Stimulated activated naive CD8-positive, alpha-beta T cell treated with anti-CD3 and anti-CD28 coated beads, Interleukin-15, Interleukin-2, amounts not matched to agents 100 ng/mL and 50 ng/mL, for 24 hours (primary cell): Measurements from ENCODE around the gene EPB41L4A.
"Not testable (repeated sequence)": the region's sequence is repeated elsewhere in the genome, so short reads cannot be mapped to it uniquely, and the experiment has no call there.

Source experiments
- H3K27ac Mint-ChIP-seq: one replicate; pipeline ENCODE4 v1.8.0; 2021; ENCODE audit warnings: mild to moderate bottlenecking, mixed read lengths
- H3K27me3 Mint-ChIP-seq: one replicate; pipeline ENCODE4 v1.8.0; 2021; ENCODE audit warnings: mixed read lengths
- H3K36me3 Mint-ChIP-seq: one replicate; pipeline ENCODE4 v1.8.0; 2021; ENCODE audit warnings: low read depth, mixed read lengths
- H3K4me1 Mint-ChIP-seq: one replicate; pipeline ENCODE4 v1.8.0; 2021; ENCODE audit warnings: low read depth, mixed read lengths
- H3K4me3 Mint-ChIP-seq: one replicate; pipeline ENCODE4 v1.8.0; 2021; ENCODE audit warnings: mild to moderate bottlenecking, mixed read lengths
- H3K9me3 Mint-ChIP-seq: one replicate; pipeline ENCODE4 v1.8.0; 2021; ENCODE audit warnings: mixed read lengths

EPB41L4A gene

DNA sequence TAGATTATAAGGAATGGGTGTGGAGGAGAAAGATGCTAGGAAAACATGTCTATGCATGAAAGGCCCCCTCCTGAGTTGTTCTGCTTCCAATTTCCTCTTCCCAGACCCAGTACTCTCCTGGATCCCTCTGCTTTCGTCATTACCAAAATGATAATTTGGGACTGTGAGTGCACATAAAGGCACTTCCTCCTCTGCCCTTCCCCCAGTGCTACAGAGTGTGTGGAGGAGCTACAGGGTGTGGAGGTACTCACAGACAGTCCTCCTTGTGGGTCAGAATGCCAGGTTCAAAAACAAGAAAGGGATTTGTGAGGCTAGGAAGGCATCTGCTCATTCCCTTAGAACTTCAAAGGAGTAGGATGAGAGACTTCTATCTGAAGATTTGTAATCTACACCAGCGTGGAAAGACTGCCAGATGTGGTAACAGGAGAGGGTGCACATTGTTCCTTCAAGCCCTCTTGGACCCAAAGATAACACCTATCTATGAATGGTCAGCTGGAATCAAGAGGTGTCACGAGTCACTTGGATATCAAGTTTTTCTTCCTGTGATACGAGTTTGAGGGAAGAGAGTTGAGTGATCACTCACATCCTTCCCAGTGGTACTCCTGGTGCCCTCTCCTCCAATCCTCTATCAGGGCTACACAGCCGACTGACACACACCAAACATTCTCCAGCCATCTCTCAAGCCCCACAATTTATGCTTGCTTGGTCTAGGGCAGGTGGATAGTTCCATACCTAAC is 201.1 kb downstream of the EPB41L4A start:
- H3K9me3 Mint-ChIP-seq = no peaks in the 10 kb centered on the region
- H3K27ac Mint-ChIP-seq = no peak overlapping the region
- peaks cover 3% of the 10 kb centered on the region for H3K27me3 Mint-ChIP-seq
- H3K4me3 Mint-ChIP-seq = no peak overlapping the region
- H3K36me3 Mint-ChIP-seq = no peaks in the 10 kb centered on the region
- no peaks in the 10 kb centered on the region for H3K4me1 Mint-ChIP-seq

DNA sequence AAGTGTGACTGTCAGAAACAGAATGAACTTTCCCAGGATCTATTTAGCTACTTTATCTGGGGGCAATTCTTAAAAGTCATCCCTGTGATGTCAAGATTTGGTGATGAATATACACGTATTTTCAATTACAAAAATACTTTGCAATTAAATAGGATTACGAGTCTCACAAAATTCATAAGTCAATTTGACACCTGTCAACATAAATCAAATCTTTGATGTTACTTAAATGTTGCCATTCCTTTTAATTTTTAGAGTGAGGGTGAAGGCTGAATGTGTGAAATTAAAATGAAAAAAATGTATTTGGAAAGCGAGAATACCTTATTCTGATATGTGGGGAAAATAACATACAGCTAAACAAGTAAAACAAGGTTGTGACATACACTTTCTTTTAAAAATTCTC is 202.9 kb downstream of the EPB41L4A start:
- Mint-ChIP-seq H3K36me3 (no peaks in the 10 kb centered on the region), H3K4me1 (no peaks in the 10 kb centered on the region), H3K27ac (no peak overlapping the region), H3K9me3 (no peaks in the 10 kb centered on the region), H3K4me3 (no peak overlapping the region), H3K27me3 (peaks cover 3% of the 10 kb centered on the region)

DNA sequence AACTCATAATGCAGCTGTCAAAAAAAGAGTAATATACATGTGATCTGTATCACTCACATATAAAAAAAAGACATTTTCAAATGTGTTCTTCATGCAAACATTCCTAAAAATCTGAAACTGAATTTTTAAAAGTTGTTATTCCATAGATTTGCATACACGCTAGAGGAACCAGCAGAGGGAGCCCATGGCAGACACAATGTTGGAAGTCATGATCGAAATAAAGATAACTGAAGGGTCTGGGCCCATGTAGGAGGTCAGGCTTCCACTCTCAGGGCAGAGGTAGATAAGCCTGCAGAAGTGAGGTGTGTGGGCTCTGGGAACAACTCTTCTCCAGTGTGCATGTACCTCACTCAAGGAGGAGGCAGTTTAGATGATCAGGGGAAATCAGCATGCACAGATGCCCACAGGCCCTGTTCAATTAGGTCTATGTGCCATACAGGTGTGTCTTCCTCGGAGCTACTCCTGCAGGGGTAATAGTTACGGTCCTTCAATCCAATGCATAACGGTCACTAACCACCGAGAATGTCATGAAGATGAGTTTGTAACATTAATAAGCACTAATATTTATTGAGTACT is 208.6 kb downstream of the EPB41L4A start:
- no peaks in the 10 kb centered on the region for H3K36me3 Mint-ChIP-seq
- peaks cover 36% of the 10 kb centered on the region for H3K27me3 Mint-ChIP-seq
- no peaks in the 10 kb centered on the region for H3K4me1 Mint-ChIP-seq
- no peaks in the 10 kb centered on the region for H3K9me3 Mint-ChIP-seq
- H3K4me3 Mint-ChIP-seq = no peak overlapping the region
- no peak overlapping the region for H3K27ac Mint-ChIP-seq

- Mint-ChIP-seq H3K27me3 (peaks cover 42% of the 10 kb centered on the region), H3K27ac (no peak overlapping the region), H3K9me3 (no peaks in the 10 kb centered on the region), H3K4me3 (no peak overlapping the region), H3K36me3 (no peaks in the 10 kb centered on the region), H3K4me1 (no peaks in the 10 kb centered on the region)
Measured at GRCh38 chr5:112208699-112209615, 210.1 kb downstream of the EPB41L4A start.

GRCh38 chr5:112208195-112208594 is 210.9 kb downstream of the EPB41L4A start:
- H3K27me3 Mint-ChIP-seq = peaks cover 44% of the 10 kb centered on the region
- H3K27ac Mint-ChIP-seq, H3K36me3 Mint-ChIP-seq, H3K4me1 Mint-ChIP-seq, H3K4me3 Mint-ChIP-seq, H3K9me3 Mint-ChIP-seq: not testable (repeated sequence)

GRCh38 chr5:112205846-112206245 is 213.2 kb downstream of the EPB41L4A start:
- Mint-ChIP-seq H3K36me3 (no peaks in the 10 kb centered on the region), H3K9me3 (no peaks in the 10 kb centered on the region), H3K27ac (no peak overlapping the region), H3K4me1 (no peaks in the 10 kb centered on the region), H3K4me3 (no peak overlapping the region), H3K27me3 (peaks cover 57% of the 10 kb centered on the region)

DNA sequence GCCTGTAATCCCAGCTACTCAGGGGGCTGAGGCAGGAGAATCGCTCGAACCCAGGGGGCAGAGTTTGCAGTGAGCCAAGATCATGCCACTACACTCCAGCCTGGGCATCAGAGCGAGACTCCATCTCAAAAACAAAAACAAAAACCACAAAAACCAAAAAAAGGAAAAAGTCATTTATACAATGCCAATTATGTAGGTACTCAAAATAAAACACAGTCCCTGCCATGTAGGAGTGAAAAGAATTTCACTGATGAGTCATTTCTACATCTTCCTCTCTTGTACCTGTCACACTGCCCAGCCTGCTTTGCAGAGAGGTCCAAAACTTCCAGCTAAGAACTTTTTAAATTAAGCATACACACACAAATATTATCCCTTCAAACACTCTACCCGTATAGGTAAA is 215.8 kb downstream of the EPB41L4A start:
- H3K9me3 Mint-ChIP-seq = no peaks in the 10 kb centered on the region
- peaks cover 60% of the 10 kb centered on the region for H3K27me3 Mint-ChIP-seq
- no peaks in the 10 kb centered on the region for H3K4me1 Mint-ChIP-seq
- H3K4me3 Mint-ChIP-seq = no peak overlapping the region
- no peaks in the 10 kb centered on the region for H3K36me3 Mint-ChIP-seq
- no peak overlapping the region for H3K27ac Mint-ChIP-seq

DNA sequence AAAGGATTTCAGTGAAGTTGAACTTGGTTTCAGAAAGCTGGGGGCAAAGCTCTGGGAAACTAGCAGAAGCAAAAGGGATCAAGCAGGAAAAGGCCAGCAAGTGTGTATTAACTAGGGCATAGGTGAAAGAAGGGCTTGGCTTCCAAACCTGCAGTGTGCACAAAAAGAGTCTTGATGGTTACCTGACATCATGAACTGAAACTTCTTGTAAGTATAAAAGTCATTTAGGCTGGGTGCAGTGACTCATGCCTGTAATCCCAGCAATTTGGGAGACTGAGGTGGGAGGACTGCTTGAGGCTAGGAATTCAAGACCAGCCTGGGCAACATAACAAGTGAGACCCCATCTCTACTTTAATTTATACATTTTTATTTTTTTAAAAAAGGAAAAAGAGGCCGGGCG is 216.4 kb downstream of the EPB41L4A start:
- Mint-ChIP-seq H3K27me3 (peaks cover 59% of the 10 kb centered on the region), H3K27ac (no peak overlapping the region), H3K36me3 (no peaks in the 10 kb centered on the region)

DNA sequence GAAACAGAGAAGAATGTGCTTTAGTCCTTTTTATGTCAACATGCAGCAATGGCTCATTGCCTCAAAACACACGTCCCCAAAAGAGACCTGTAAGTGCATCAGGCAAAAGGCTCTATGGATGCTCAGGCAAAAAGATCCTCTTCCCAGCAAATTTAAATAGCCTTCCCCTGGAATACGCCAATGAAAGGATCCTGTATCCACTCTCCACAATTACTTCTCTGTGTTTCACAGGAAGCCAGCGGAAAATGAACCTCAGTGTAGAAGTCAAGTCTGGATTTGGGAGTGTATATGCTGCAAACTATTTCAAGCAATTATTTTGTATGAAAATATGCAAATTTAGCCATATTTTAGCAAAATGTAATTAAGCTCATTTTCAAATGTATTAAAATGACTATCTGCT is 217.9 kb downstream of the EPB41L4A start:
- H3K36me3 Mint-ChIP-seq = no peaks in the 10 kb centered on the region
- peaks cover 44% of the 10 kb centered on the region for H3K27me3 Mint-ChIP-seq
- no peaks in the 10 kb centered on the region for H3K9me3 Mint-ChIP-seq

More for the DNA sequence above, 216.4 kb downstream of the EPB41L4A start:
- Mint-ChIP-seq H3K4me3 (no peak overlapping the region), H3K9me3 (no peaks in the 10 kb centered on the region), H3K4me1 (no peaks in the 10 kb centered on the region)

DNA sequence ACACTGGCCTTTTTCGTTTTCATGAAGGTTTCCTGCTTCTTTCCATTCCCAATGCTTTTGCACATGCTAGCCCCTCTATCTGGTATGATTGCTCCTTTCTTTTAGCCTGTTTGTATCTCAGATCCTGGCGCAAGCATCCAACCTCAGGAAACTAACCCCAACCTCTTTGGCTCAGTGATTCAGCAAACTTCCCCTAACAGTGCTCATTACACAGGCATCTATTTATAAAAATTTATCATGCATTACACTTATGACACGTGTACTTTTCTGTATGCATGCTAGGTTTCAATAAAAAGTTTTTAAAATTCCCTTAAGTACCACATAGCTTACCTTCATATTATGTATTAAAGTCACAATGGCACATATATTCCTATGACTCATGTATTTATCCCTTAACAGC is 218.9 kb downstream of the EPB41L4A start:
- no peak overlapping the region for H3K4me3 Mint-ChIP-seq
- no peaks in the 10 kb centered on the region for H3K4me1 Mint-ChIP-seq
- no peak overlapping the region for H3K27ac Mint-ChIP-seq

More for the DNA sequence above, 217.9 kb downstream of the EPB41L4A start:
- Mint-ChIP-seq H3K4me1 (no peaks in the 10 kb centered on the region), H3K27ac (no peak overlapping the region), H3K4me3 (no peak overlapping the region)

GRCh38 chr5:112196584-112196983 is 222.5 kb downstream of the EPB41L4A start:
- no peak overlapping the region for H3K4me3 Mint-ChIP-seq
- H3K27me3 Mint-ChIP-seq = peaks cover 21% of the 10 kb centered on the region
- H3K36me3 Mint-ChIP-seq = no peaks in the 10 kb centered on the region
- no peaks in the 10 kb centered on the region for H3K9me3 Mint-ChIP-seq
- no peaks in the 10 kb centered on the region for H3K4me1 Mint-ChIP-seq
- no peak overlapping the region for H3K27ac Mint-ChIP-seq

More for the DNA sequence above, 218.9 kb downstream of the EPB41L4A start:
- Mint-ChIP-seq H3K27me3 (peaks cover 40% of the 10 kb centered on the region), H3K9me3 (no peaks in the 10 kb centered on the region), H3K36me3 (no peaks in the 10 kb centered on the region)

DNA sequence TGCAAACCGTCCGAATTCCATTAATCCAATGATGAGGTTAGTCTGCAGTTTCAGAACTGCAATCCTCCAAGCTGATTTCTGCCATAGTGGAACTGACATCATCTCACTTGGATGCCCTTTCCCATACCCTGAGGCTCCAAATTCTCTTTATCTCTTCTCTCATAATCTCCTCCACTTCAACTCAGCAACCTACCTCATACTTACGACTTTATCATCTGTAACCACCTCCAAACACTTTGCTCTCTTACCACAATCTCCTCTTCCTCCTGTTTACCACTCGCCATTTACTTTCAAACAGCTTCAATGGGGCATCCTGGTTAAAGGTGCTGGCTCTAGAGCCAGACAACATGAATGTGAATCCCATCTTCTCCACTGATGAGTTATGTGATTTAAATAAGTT is 223.2 kb downstream of the EPB41L4A start:
- H3K27ac Mint-ChIP-seq = no peak overlapping the region
- H3K9me3 Mint-ChIP-seq = no peaks in the 10 kb centered on the region
- no peak overlapping the region for H3K4me3 Mint-ChIP-seq
- peaks cover 19% of the 10 kb centered on the region for H3K27me3 Mint-ChIP-seq
- no peaks in the 10 kb centered on the region for H3K4me1 Mint-ChIP-seq
- no peaks in the 10 kb centered on the region for H3K36me3 Mint-ChIP-seq

- peaks cover 23% of the 10 kb centered on the region for H3K27me3 Mint-ChIP-seq
- H3K27ac Mint-ChIP-seq = no peak overlapping the region
- no peaks in the 10 kb centered on the region for H3K4me1 Mint-ChIP-seq
- no peaks in the 10 kb centered on the region for H3K36me3 Mint-ChIP-seq
- H3K4me3 Mint-ChIP-seq = no peak overlapping the region
- H3K9me3 Mint-ChIP-seq = no peaks in the 10 kb centered on the region
Measured at GRCh38 chr5:112192866-112193265, 226.2 kb downstream of the EPB41L4A start.

DNA sequence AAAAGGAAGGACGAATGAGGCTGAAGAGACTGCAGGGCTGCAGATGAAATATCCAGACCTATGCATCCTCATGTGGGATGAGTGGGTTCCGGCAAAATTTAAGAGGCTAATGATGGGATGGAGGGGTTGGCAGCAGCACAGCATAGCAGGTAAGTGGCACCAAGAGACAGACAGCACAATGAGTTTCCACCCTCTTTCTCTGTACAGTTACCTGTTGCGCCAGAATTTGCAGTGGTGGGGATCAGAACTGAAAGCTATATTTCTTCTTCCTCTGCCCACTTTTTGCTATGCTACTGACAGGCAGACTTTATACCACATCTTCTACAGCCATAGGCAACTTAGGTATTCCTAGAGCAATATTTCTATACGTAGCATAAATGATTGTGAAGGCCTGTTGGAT is 227.0 kb downstream of the EPB41L4A start:
- H3K36me3 Mint-ChIP-seq = no peaks in the 10 kb centered on the region
- H3K4me3 Mint-ChIP-seq = no peak overlapping the region
- no peaks in the 10 kb centered on the region for H3K9me3 Mint-ChIP-seq
- no peaks in the 10 kb centered on the region for H3K4me1 Mint-ChIP-seq
- H3K27me3 Mint-ChIP-seq = peaks cover 30% of the 10 kb centered on the region
- no peak overlapping the region for H3K27ac Mint-ChIP-seq

DNA sequence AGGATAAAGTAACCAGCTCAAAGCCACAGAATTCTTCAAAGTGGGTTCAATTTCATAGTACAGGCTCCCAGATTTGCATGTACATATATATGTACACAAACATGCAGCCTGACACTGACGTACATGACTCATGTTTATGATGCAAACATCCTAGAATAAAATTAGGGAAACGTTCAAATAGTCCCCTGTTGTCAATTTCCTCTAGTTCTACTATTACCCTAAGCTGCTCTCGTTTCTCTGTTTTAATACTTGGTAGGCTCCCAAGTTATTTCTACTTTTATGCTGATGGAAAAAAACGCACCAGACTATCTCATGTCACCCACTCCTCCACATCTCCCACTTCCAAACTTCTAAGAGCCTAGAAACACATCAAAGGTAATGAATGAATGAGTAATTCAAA is 229.7 kb downstream of the EPB41L4A start:
- Mint-ChIP-seq H3K36me3 (no peaks in the 10 kb centered on the region), H3K4me3 (no peak overlapping the region), H3K9me3 (no peaks in the 10 kb centered on the region), H3K27ac (no peak overlapping the region), H3K27me3 (peaks cover 33% of the 10 kb centered on the region), H3K4me1 (no peaks in the 10 kb centered on the region)
